Liver (tissue), 9 donors: ENCODE results near the gene SPG21. TPM values are rescaled to one million over a fixed set of nuclear protein-coding genes. Genes with fewer than 3 reads are reported as not detected.

ENCODE experiments used
- DNase-seq: peaks from one replicate; pipeline ENCODE4 v3.0.0-alpha.2; 2017; ENCODE audit warnings: low spot score
- H3K27ac ChIP-seq, 2 donors: one replicate each; pipeline ENCODE4 v1.7.0; 2013; ENCODE audit warnings: inconsistent platforms in 2 of 2, low read length in 2 of 2, control low read depth in 1 of 2, low read depth in 1 of 2, mild to moderate bottlenecking in 1 of 2
- H3K27me3 ChIP-seq, 4 donors: one replicate each; pipeline versions ENCODE4 v1.6.1 to v1.7.0; 2013; ENCODE audit warnings: low read length in 3 of 4, inconsistent platforms in 1 of 4, mild to moderate bottlenecking in 1 of 4, moderate library complexity in 1 of 4; ENCODE audit not compliant: control insufficient read depth in 4 of 4, insufficient read depth in 4 of 4
- H3K36me3 ChIP-seq, 4 donors: one replicate each; pipeline versions ENCODE4 v1.6.1 to v1.7.0; 2013; ENCODE audit warnings: low read length in 3 of 4, mild to moderate bottlenecking in 3 of 4, low read depth in 1 of 4, moderate library complexity in 1 of 4; ENCODE audit not compliant: control insufficient read depth in 4 of 4, insufficient read depth in 3 of 4
- H3K4me1 ChIP-seq, 4 donors: one replicate each; pipeline versions ENCODE4 v1.6.1 to v1.7.0; 2013; ENCODE audit warnings: low read length in 3 of 4, mild to moderate bottlenecking in 3 of 4, moderate library complexity in 1 of 4; ENCODE audit not compliant: control insufficient read depth in 4 of 4, insufficient read depth in 4 of 4
- H3K4me3 ChIP-seq, 3 donors: one replicate each; pipeline versions ENCODE4 v1.6.1 to v1.7.0; 2013; ENCODE audit warnings: low read length in 3 of 3, control low read depth in 1 of 3, low read depth in 1 of 3, mild to moderate bottlenecking in 1 of 3
- H3K9ac ChIP-seq, 2 donors: one replicate each; pipeline ENCODE4 v1.7.0; 2013; ENCODE audit warnings: low read length in 2 of 2, mild to moderate bottlenecking in 2 of 2, moderate library complexity in 2 of 2, control low read depth in 1 of 2, low read depth in 1 of 2
- H3K9me3 ChIP-seq, 4 donors: one replicate each; pipeline versions ENCODE4 v1.6.1 to v1.7.0; 2013; ENCODE audit warnings: low read length in 3 of 4; ENCODE audit not compliant: control insufficient read depth in 4 of 4
- EGR1 ChIP-seq, 2 donors: IDR thresholded peaks; 2 replicates each; pipeline ENCODE4 v1.6.1; 2016 to 2018; ENCODE audit warnings: antibody characterized with exemption in 2 of 2, low read depth in 2 of 2
- FOXA2 ChIP-seq: IDR thresholded peaks from 2 replicates; pipeline ENCODE4 v1.6.1; 2016; ENCODE audit warnings: antibody characterized with exemption
- GABPA ChIP-seq, 2 donors: IDR thresholded peaks in 1 of 2; conservative IDR thresholded peaks in 1 of 2; 2 replicates each; pipeline ENCODE4 v1.6.1; 2016; ENCODE audit warnings: antibody characterized with exemption in 2 of 2, mild to moderate bottlenecking in 1 of 2, moderate library complexity in 1 of 2
- HNF4G ChIP-seq: IDR thresholded peaks from 2 replicates; pipeline ENCODE4 v1.6.1; 2016; ENCODE audit warnings: antibody characterized with exemption
- NR2F2 ChIP-seq: IDR thresholded peaks from 2 replicates; pipeline ENCODE4 v1.6.1; 2016; ENCODE audit warnings: antibody characterized with exemption
- RAD21 ChIP-seq, 2 donors: IDR thresholded peaks; 2 replicates each; pipeline ENCODE4 v1.6.1; 2016; ENCODE audit warnings: antibody characterized with exemption in 2 of 2, mild to moderate bottlenecking in 2 of 2
- RXRA ChIP-seq, 2 donors: IDR thresholded peaks; 2 replicates each; pipeline ENCODE4 v1.6.1; 2017 to 2018; ENCODE audit warnings: antibody characterized with exemption in 2 of 2, mild to moderate bottlenecking in 1 of 2
- TAF1 ChIP-seq: conservative IDR thresholded peaks from 2 replicates; pipeline ENCODE4 v1.6.1; 2016; ENCODE audit warnings: antibody characterized with exemption, mild to moderate bottlenecking
- WGBS: extraction: QIAGEN DNeasy Blood & Tissue Kit; methylation state at CpG from one replicate; pipeline ENCODE4 v1.1.7; 2013; 5-methylcytosine and 5-hydroxymethylcytosine counted together
- polyA plus RNA-seq, 2 donors: library from polyadenylated mRNA; stranded (reverse) in 1 of 2; unstranded in 1 of 2; fragments of 200-250 nt in 1 of 2; fragments of >200 nt in 1 of 2; fragmentation: Nextera tagmentation in 1 of 2; extraction: Ambion mirVana in 1 of 2; gene quantifications; one replicate each; pipeline versions ENCODE4 v1.2.1 to v1.2.3, GENCODE V29; 2013 to 2015
- total RNA-seq, 2 donors: library from RNA; depleted of rRNA; stranded (reverse); fragments of >200 nt; gene quantifications; one replicate each; pipeline ENCODE4 v1.2.3, GENCODE V29; 2014
- TF ChIP-seq, protein P1 (sequence below): IDR thresholded peaks from 2 replicates; pipeline ENCODE4 v1.6.1; 2016; ENCODE audit warnings: antibody characterized with exemption
- TF ChIP-seq, protein P2 (sequence below): IDR thresholded peaks from 2 replicates; pipeline ENCODE4 v1.6.1; 2016; ENCODE audit warnings: antibody characterized with exemption
- TF ChIP-seq, protein P3 (sequence below): IDR thresholded peaks from 2 replicates; pipeline ENCODE4 v1.6.1; 2016; ENCODE audit warnings: antibody characterized with exemption, mild to moderate bottlenecking
- donor health status: healthy.
- donor health status: healthy.
- donor health status: healthy.
- donor health status: healthy.
- donor health status: healthy.

SPG21 gene
- total and polyA plus RNA-seq, 4 donors: 27.4 to 50.7 (median 41.2) TPM

DNA sequence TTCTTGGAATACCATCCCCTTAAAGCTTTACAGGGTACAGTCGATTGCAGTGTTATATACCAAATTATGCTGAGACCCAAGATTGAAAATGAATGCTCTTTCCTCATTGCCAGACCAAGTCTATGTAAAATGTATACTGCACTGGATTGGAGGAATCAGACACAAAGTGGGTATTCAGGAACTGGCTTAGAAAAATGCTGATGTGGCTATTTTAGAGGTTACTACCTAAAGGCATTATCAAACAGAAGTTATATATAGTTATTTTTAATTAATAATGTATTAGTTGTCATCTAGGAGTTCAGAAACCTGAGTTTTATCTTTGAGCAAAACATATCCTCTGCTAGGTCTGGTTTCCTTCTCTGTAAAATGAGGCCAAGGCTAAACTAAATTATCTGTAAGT, 3.6 kb upstream of the SPG21 start (continued):
- TF ChIP-seq, protein P1, sequence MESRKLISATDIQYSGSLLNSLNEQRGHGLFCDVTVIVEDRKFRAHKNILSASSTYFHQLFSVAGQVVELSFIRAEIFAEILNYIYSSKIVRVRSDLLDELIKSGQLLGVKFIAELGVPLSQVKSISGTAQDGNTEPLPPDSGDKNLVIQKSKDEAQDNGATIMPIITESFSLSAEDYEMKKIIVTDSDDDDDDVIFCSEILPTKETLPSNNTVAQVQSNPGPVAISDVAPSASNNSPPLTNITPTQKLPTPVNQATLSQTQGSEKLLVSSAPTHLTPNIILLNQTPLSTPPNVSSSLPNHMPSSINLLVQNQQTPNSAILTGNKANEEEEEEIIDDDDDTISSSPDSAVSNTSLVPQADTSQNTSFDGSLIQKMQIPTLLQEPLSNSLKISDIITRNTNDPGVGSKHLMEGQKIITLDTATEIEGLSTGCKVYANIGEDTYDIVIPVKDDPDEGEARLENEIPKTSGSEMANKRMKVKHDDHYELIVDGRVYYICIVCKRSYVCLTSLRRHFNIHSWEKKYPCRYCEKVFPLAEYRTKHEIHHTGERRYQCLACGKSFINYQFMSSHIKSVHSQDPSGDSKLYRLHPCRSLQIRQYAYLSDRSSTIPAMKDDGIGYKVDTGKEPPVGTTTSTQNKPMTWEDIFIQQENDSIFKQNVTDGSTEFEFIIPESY: no peak
- TF ChIP-seq RAD21 (IDR thresholded peaks at IDR 0.05) (no peak), FOXA2 (no peak), HNF4G (no peak)
- TF ChIP-seq, protein P2, sequence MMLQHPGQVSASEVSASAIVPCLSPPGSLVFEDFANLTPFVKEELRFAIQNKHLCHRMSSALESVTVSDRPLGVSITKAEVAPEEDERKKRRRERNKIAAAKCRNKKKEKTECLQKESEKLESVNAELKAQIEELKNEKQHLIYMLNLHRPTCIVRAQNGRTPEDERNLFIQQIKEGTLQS: no peak

DNA sequence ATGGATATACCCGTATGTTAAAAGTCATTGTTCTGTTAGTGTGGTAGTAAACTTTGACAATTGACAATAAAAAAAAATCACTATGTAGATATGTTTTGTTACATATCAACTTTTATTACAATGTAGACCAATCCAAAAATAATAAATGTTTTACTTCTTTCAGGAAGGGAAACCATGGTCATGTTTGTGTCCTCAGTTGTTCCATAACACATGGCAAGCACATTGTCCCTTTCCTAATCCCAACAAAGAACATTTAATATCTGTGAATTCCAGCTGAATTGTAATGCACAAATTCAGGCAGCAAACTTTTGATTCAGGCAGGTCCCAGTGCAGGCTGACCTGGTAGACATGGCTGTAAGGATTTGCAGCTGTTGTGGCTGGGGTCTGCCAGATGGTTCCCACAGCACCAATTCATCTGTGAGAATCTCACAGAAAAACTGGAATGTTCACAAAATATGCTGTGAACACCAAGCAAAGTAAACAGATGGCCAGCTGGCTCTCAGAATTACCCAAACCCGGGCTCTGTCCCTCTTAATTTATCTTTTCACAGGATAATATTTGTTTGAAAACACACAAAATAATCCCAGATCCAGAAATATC, 1.9 kb upstream of the SPG21 start:
- Histone ChIP-seq H3K4me1 (peaks cover 0 to 16% (median 8%) of the 10 kb centered on the region in 4 donors), H3K36me3 (no peaks in the 10 kb centered on the region), H3K27ac (no peak overlapping the region), H3K9me3 (no peaks in the 10 kb centered on the region), H3K27me3 (no peaks in the 10 kb centered on the region), H3K4me3 (no peak overlapping the region), H3K9ac (no peak overlapping the region)
- DNase-seq: no peak
- TF ChIP-seq GABPA (IDR thresholded peaks at IDR 0.05 in 1 of 2, conservative IDR thresholded peaks at IDR 0.05 in 1 of 2): no peak
- no peak for TF ChIP-seq RXRA (IDR thresholded peaks at IDR 0.05)
- no peak for TF ChIP-seq NR2F2
- TF ChIP-seq RAD21 (IDR thresholded peaks at IDR 0.05): no peak
- no peak for TF ChIP-seq TAF1
- TF ChIP-seq, protein P2: no peak
- 65% methylated on average over 2 of the region's 2 CpGs for WGBS

DNA sequence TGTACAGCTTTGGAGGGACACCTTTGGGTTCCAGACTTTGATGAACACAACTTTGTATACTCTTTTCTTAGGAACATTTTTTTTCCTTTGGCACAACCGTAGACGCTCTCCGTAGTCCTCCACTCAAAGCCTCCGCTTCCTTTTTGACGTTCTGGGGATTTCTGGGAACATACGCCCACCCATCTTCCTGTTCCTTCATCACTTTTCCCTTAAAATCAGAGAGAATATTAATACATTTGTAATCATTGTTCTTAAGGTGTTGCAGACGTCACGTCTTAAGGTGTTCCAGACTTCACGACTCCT, 405 bp upstream of the SPG21 start:
- peak overlapping the region; percentile 75 to 96 (median 96) for H3K4me3 ChIP-seq
- no peaks in the 10 kb centered on the region for H3K9me3 ChIP-seq
- H3K9ac ChIP-seq: peak overlapping the region in 1 of 2 donors; percentile 87
- no peak for TF ChIP-seq EGR1 (IDR thresholded peaks at IDR 0.05; ENCODE audit: low read depth in 2 of 2)
- TF ChIP-seq, protein P3, sequence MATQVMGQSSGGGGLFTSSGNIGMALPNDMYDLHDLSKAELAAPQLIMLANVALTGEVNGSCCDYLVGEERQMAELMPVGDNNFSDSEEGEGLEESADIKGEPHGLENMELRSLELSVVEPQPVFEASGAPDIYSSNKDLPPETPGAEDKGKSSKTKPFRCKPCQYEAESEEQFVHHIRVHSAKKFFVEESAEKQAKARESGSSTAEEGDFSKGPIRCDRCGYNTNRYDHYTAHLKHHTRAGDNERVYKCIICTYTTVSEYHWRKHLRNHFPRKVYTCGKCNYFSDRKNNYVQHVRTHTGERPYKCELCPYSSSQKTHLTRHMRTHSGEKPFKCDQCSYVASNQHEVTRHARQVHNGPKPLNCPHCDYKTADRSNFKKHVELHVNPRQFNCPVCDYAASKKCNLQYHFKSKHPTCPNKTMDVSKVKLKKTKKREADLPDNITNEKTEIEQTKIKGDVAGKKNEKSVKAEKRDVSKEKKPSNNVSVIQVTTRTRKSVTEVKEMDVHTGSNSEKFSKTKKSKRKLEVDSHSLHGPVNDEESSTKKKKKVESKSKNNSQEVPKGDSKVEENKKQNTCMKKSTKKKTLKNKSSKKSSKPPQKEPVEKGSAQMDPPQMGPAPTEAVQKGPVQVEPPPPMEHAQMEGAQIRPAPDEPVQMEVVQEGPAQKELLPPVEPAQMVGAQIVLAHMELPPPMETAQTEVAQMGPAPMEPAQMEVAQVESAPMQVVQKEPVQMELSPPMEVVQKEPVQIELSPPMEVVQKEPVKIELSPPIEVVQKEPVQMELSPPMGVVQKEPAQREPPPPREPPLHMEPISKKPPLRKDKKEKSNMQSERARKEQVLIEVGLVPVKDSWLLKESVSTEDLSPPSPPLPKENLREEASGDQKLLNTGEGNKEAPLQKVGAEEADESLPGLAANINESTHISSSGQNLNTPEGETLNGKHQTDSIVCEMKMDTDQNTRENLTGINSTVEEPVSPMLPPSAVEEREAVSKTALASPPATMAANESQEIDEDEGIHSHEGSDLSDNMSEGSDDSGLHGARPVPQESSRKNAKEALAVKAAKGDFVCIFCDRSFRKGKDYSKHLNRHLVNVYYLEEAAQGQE: peak; percentile 8
- 10% methylated on average over 9 of the region's 9 CpGs for WGBS
- no peaks in the 10 kb centered on the region for H3K36me3 ChIP-seq
- H3K27me3 ChIP-seq: no peaks in the 10 kb centered on the region
- H3K27ac ChIP-seq: peak overlapping the region; percentile 84 to 100
- DNase-seq: no peak
- peaks cover 3 to 20% (median 14%) of the 10 kb centered on the region in 4 donors for H3K4me1 ChIP-seq
